ENCODE data around the gene XRCC1.

Gene XRCC1

GRCh38 chr19:43563816-43564457 lies 11.4 kb downstream of the XRCC1 start:
- DNase-seq (ENCODE audit: insufficient read length, low spot score) (no peak), FAIRE-seq (no peak)
- TF ChIP-seq PAX5 (IDR thresholded peaks at IDR 0.05; ENCODE audit: insufficient read depth, low read length, severe bottlenecking) (no peak), POLR2A (IDR thresholded peaks at IDR 0.05; ENCODE audit: low read depth, low read length) (no peak)

DNA sequence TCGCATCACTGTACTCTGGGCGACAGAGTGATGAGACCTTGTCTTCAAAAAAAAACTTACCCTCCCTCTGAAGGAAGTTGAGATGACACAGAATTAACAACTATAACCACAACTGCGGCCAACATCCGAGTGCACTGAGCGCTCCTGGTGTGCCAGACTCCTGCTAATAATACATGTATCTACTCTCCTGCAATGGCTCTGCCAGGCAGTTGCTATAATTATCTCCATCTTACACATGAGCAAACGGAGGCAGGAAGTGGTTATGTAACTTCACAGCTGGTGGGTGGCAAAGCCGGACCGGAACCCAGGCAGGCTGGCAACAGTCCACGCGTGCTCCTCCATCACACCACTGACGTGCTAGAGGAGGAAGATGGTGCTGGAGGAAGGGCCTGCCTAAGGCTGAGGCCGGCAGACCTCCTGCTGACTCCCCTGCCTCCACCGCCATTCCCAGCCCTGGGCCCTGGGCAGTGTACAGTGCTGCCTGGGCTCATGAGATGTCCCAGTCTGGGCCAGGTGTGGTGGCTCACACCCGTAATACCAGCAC lies 12.6 kb downstream of the XRCC1 start:
- TF ChIP-seq POU2F2 (IDR thresholded peaks at IDR 0.05; ENCODE audit: low read depth, low read length) (no peak), PAX5 (IDR thresholded peaks at IDR 0.05; ENCODE audit: insufficient read depth, low read length, severe bottlenecking) (no peak), POLR2A (IDR thresholded peaks at IDR 0.05; ENCODE audit: low read depth, low read length) (no peak), SPI1 (IDR thresholded peaks at IDR 0.05; ENCODE audit: low read depth, low read length) (0 out of 2 replicates have a peak, but pooled peaks have one; percentile 28), POLR2AphosphoS5 (IDR thresholded peaks at IDR 0.05; ENCODE audit: low read depth, low read length) (no peak), TAF1 (IDR thresholded peaks at IDR 0.05; ENCODE audit: low read depth, low read length) (no peak)
- DNase-seq (ENCODE audit: insufficient read length, low spot score) = no peak
- peak; percentile 95 for FAIRE-seq

DNA sequence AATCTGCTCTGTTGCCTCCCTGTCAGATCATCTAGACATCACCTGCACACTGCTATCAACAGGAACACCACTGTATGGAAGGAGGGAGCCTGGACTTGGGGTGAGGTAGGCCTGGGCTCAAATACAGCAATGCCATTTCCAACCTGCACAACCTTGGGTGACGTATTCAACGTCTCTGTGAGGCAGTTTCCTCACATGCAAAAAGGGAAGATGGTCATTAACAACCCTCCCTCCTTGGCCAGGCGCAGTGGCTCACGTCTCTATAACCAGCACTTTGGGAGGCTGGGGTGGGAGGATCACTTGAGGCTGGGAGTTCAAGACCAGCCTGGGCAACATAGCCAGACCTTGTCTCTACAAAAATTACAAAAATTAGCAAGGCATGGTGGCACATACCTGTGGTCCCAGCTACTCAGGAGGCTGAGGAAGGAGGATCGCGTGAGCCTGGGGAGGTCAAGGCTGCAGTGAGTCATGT lies 13.1 kb downstream of the XRCC1 start:
- FAIRE-seq (no peak), DNase-seq (ENCODE audit: insufficient read length, low spot score) (no peak)
- TF ChIP-seq SPI1 (IDR thresholded peaks at IDR 0.05; ENCODE audit: low read depth, low read length) (no peak), PAX5 (IDR thresholded peaks at IDR 0.05; ENCODE audit: insufficient read depth, low read length, severe bottlenecking) (no peak), POLR2A (IDR thresholded peaks at IDR 0.05; ENCODE audit: low read depth, low read length) (no peak), TAF1 (IDR thresholded peaks at IDR 0.05; ENCODE audit: low read depth, low read length) (no peak), POU2F2 (IDR thresholded peaks at IDR 0.05; ENCODE audit: low read depth, low read length) (no peak), POLR2AphosphoS5 (IDR thresholded peaks at IDR 0.05; ENCODE audit: low read depth, low read length) (no peak)

DNA sequence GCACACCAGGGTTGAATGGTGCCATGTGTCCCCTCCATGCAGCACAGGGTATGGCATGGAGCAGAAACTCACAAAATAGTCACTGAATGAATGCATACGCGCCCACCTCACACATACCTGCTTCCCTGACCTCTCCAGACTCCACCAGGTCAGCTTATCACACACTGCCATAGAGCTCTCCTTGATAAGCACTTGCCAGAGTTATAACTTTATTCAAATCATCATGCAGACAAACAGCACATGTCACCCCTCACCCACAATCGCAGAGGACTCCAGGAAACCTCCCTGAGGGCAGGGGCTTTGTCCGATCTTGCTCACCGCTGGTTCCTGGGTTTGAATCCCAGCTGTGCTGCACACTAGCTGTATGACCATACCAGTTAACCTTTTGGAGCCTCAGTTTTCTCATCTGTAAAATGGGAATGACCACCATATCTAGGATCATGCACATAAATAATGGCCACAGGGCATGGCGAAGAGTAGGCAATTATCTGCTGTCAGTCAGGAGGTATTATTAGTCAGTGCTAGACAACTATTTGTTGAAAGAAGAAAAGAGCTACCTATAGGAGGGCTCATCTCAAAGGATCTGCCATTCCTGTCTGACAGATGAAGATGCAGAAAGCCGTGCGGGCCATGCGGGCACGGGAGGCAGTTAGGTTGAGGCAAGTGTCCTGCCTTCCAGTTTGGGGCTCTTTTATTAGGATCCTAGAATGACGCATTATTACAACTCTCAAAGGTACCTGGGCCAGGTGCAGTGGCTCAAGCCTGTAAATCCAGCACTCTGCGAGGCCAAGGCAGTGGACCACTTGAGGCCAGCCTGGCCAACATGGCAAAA lies 14.0 kb downstream of the XRCC1 start:
- TF ChIP-seq POLR2AphosphoS5 (IDR thresholded peaks at IDR 0.05; ENCODE audit: low read depth, low read length) (no peak), POLR2A (IDR thresholded peaks at IDR 0.05; ENCODE audit: low read depth, low read length) (no peak), PAX5 (IDR thresholded peaks at IDR 0.05; ENCODE audit: insufficient read depth, low read length, severe bottlenecking) (no peak), SPI1 (IDR thresholded peaks at IDR 0.05; ENCODE audit: low read depth, low read length) (no peak), TAF1 (IDR thresholded peaks at IDR 0.05; ENCODE audit: low read depth, low read length) (no peak), POU2F2 (IDR thresholded peaks at IDR 0.05; ENCODE audit: low read depth, low read length) (no peak)
- no peak for FAIRE-seq

GRCh38 chr19:43560687-43561086 lies 14.6 kb downstream of the XRCC1 start:
- FAIRE-seq = no peak
- TF ChIP-seq POLR2A (IDR thresholded peaks at IDR 0.05; ENCODE audit: low read depth, low read length) = no peak
- no peak for DNase-seq (ENCODE audit: insufficient read length, low spot score)

More for the DNA sequence above, 14.0 kb downstream of the XRCC1 start:
- DNase-seq (ENCODE audit: insufficient read length, low spot score) = no peak

DNA sequence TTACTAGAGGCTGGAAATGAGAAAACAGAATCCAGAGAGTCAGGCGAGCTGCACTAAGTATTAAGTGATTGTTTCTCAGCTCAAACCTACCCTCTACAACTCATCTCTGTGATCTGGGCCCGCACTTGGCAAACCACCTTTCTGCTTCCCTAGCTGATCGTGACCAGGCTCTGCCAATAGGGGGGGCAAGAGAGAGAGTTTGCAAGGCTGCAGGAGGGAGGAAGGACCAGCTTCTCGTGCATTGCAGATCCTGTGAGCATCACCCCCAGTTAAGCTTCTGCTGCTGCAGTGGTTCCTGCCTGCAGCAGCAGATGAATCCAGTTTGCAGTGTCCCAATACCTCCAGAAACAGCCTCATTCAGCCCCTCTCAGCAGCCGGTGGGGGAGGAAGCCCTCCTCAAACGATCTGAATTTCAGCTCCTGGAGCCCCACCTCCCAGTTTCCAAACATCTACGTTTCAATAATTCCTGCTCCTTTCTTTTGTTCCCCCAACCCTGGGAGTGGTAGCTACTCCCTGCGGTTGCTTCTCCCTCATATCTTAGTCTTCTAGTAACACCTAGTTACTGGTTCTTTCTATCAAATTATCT lies 20.0 kb downstream of the XRCC1 start:
- 0 out of 2 replicates have a peak, but pooled peaks have one; percentile 10 for TF ChIP-seq SPI1 (IDR thresholded peaks at IDR 0.05; ENCODE audit: low read depth, low read length)
- no peak for TF ChIP-seq TAF1 (IDR thresholded peaks at IDR 0.05; ENCODE audit: low read depth, low read length)
- DNase-seq (ENCODE audit: insufficient read length, low spot score) (peak; percentile 70), FAIRE-seq (peak; percentile 91)

DNA sequence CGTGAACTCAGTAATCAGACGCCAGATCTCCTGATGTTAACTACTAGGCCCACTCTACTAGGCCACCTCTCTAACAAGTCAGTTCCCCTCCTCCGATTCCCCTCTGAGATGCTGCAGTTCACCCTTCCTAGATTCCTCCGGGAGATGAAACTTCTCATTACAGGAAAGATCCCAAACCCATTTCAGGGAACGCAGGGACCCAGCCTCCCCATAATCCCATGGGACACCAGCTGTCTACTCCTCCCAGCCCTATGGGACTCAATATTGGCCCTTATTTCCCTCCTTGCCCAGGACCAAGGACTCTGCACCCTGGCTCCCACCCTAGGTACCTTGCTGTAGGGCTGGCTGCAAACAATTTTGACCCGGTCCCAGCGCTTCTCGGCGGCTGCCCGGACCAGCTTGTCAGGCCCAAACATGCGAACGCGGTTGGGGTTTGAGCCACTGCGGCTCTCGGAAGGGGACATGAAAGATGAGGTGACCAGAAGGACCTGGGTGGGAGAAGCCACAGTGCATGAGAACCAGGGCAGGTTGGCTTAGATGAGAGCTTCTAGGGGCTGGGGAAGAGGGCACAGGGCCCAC lies 20.9 kb downstream of the XRCC1 start:
- TF ChIP-seq PAX5 (IDR thresholded peaks at IDR 0.05; ENCODE audit: insufficient read depth, low read length, severe bottlenecking) (no peak), POLR2A (IDR thresholded peaks at IDR 0.05; ENCODE audit: low read depth, low read length) (no peak), SPI1 (IDR thresholded peaks at IDR 0.05; ENCODE audit: low read depth, low read length) (no peak), POLR2AphosphoS5 (IDR thresholded peaks at IDR 0.05; ENCODE audit: low read depth, low read length) (no peak), TAF1 (IDR thresholded peaks at IDR 0.05; ENCODE audit: low read depth, low read length) (no peak)
- DNase-seq (ENCODE audit: insufficient read length, low spot score) (no peak), FAIRE-seq (no peak)

DNA sequence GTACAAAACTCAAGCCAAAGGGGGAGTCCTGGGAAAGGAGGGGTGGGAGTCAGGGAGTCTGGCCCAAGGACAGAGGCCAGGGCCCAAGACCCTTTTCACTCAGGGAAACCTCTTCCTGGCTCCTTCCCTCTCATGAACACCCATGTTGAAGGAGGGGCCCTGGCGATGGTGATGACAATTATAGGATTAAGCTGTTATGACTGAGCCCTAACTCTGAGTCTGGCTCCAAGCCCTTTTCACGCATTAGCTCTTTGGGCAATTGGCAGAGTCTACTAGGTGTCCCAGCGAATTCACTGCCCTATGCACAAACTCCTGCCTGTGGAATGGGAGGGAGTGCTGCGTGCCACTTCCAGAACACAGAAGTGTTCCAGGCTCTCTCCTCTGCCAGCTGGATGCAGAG lies 21.7 kb downstream of the XRCC1 start:
- FAIRE-seq = no peak
- TF ChIP-seq POLR2AphosphoS5 (IDR thresholded peaks at IDR 0.05; ENCODE audit: low read depth, low read length) (no peak), TAF1 (IDR thresholded peaks at IDR 0.05; ENCODE audit: low read depth, low read length) (no peak), POU2F2 (IDR thresholded peaks at IDR 0.05; ENCODE audit: low read depth, low read length) (no peak), PAX5 (IDR thresholded peaks at IDR 0.05; ENCODE audit: insufficient read depth, low read length, severe bottlenecking) (no peak), SPI1 (IDR thresholded peaks at IDR 0.05; ENCODE audit: low read depth, low read length) (no peak), POLR2A (IDR thresholded peaks at IDR 0.05; ENCODE audit: low read depth, low read length) (no peak)
- no peak for DNase-seq (ENCODE audit: insufficient read length, low spot score)

GRCh38 chr19:43552616-43553015 lies 22.7 kb downstream of the XRCC1 start:
- FAIRE-seq = no peak
- TF ChIP-seq SPI1 (IDR thresholded peaks at IDR 0.05; ENCODE audit: low read depth, low read length) (no peak), POU2F2 (IDR thresholded peaks at IDR 0.05; ENCODE audit: low read depth, low read length) (no peak), POLR2A (IDR thresholded peaks at IDR 0.05; ENCODE audit: low read depth, low read length) (no peak), PAX5 (IDR thresholded peaks at IDR 0.05; ENCODE audit: insufficient read depth, low read length, severe bottlenecking) (no peak), TAF1 (IDR thresholded peaks at IDR 0.05; ENCODE audit: low read depth, low read length) (no peak), POLR2AphosphoS5 (IDR thresholded peaks at IDR 0.05; ENCODE audit: low read depth, low read length) (no peak)
- no peak for DNase-seq (ENCODE audit: insufficient read length, low spot score)
